KMS-11 (cell line): Measurements from ENCODE around the gene LRP6.

Source experiments
- H2AFZ ChIP-seq: fragments of 200-600 bp; sonication (generic); 2 replicates; pipeline ENCODE4 v1.6.1; 2016; ENCODE audit warnings: antibody characterized with exemption, mixed run types, low read depth
- H3K27ac ChIP-seq: fragments of 200-600 bp; sonication (generic); 2 replicates; pipeline ENCODE4 v1.6.1; 2016; ENCODE audit warnings: mild to moderate bottlenecking, mixed run types
- H3K27me3 ChIP-seq: fragments of 200-600 bp; sonication (generic); 2 replicates; pipeline ENCODE4 v1.6.1; 2017; ENCODE audit warnings: mild to moderate bottlenecking, low read depth, mixed run types, moderate library complexity; ENCODE audit not compliant: insufficient read depth
- H3K36me3 ChIP-seq: fragments of 200-600 bp; sonication (generic); 2 replicates; pipeline ENCODE4 v1.6.1; 2017; ENCODE audit warnings: mild to moderate bottlenecking, mixed run types; ENCODE audit not compliant: insufficient read depth
- H3K4me1 ChIP-seq: fragments of 200-600 bp; sonication (generic); 2 replicates; pipeline ENCODE4 v1.6.1; 2016; ENCODE audit warnings: mild to moderate bottlenecking, low read depth, mixed run types; ENCODE audit not compliant: poor library complexity, severe bottlenecking
- H3K4me2 ChIP-seq: fragments of 200-600 bp; sonication (generic); 2 replicates; pipeline ENCODE4 v1.7.0; 2016; ENCODE audit warnings: mild to moderate bottlenecking, mixed run types
- H3K4me3 ChIP-seq: fragments of 200-600 bp; sonication (generic); IDR thresholded peaks from 2 replicates; pipeline ENCODE4 v1.6.1; 2017; ENCODE audit warnings: low read depth, low read length, mixed read lengths; ENCODE audit not compliant: insufficient read depth
- H3K79me2 ChIP-seq: fragments of 200-600 bp; sonication (generic); 2 replicates; pipeline ENCODE4 v1.6.1; 2016; ENCODE audit warnings: low read depth, mixed run types; ENCODE audit not compliant: insufficient read depth
- H3K9ac ChIP-seq: fragments of 200-600 bp; sonication (generic); 2 replicates; pipeline ENCODE4 v1.6.1; 2016; ENCODE audit warnings: mild to moderate bottlenecking, mixed run types
- H4K20me1 ChIP-seq: fragments of 200-600 bp; sonication (generic); 2 replicates; pipeline ENCODE4 v1.6.1; 2016; ENCODE audit warnings: mild to moderate bottlenecking, mixed run types; ENCODE audit not compliant: insufficient read depth
- TF ChIP-seq, protein P1 (sequence below): fragments of 200-600 bp; sonication (generic); conservative IDR thresholded peaks from 2 replicates; pipeline ENCODE4 v1.6.1; 2017; ENCODE audit warnings: low read depth, mild to moderate bottlenecking, antibody characterized with exemption, low read length, moderate library complexity, mixed read lengths

LRP6 gene

DNA sequence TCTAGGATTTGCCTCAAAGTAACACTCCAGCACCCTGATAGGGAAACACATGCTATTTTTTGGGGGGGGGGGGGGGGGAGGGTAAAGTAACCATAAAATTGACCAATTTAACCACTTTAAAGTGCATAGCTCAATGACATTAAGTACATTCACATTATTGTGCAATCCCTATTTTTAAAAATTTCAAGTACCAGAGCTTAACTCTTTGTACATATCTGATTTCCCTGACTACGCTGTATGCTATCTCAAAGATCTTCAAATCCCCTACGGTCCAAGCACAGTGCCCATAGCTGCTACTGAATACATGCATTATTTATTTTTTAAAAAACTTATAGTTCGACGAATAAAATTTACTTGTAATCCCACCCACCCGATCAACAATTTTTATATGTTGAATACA, 133.1 kb downstream of the LRP6 start:
- H4K20me1 ChIP-seq, result no peaks in the 10 kb centered on the region
- no peaks in the 10 kb centered on the region for H3K4me1 ChIP-seq
- no peak overlapping the region for H3K9ac ChIP-seq
- no peaks in the 10 kb centered on the region for H3K27me3 ChIP-seq
- no peak overlapping the region for H3K4me3 ChIP-seq
- H3K36me3 ChIP-seq, result no peaks in the 10 kb centered on the region
- TF ChIP-seq, protein P1, sequence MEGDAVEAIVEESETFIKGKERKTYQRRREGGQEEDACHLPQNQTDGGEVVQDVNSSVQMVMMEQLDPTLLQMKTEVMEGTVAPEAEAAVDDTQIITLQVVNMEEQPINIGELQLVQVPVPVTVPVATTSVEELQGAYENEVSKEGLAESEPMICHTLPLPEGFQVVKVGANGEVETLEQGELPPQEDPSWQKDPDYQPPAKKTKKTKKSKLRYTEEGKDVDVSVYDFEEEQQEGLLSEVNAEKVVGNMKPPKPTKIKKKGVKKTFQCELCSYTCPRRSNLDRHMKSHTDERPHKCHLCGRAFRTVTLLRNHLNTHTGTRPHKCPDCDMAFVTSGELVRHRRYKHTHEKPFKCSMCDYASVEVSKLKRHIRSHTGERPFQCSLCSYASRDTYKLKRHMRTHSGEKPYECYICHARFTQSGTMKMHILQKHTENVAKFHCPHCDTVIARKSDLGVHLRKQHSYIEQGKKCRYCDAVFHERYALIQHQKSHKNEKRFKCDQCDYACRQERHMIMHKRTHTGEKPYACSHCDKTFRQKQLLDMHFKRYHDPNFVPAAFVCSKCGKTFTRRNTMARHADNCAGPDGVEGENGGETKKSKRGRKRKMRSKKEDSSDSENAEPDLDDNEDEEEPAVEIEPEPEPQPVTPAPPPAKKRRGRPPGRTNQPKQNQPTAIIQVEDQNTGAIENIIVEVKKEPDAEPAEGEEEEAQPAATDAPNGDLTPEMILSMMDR, result no peak
- no peak overlapping the region for H3K27ac ChIP-seq
- no peak overlapping the region for H3K4me2 ChIP-seq
- H2AFZ ChIP-seq, result no peak overlapping the region
- no peaks in the 10 kb centered on the region for H3K79me2 ChIP-seq

DNA sequence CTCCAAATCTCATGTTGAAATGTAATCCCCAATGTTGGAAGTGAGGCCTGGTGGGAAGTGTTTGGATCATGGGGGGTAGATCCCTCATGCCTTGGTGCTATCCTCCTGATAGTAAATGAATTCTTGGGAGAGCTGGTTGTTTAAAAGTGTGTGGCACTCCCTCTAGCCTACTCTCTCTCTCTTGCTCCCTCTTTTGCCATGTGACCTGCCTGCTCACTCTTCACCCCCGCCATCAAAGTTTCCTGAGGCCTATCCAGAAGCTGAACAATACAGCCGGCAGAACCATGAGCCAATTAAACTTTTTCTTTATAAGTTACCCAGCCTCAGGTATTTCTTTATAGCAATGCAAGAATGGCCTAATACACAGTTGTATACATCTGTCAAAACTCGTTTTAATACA, 133.6 kb downstream of the LRP6 start:
- Histone ChIP-seq H3K9ac (no peak overlapping the region), H4K20me1 (no peaks in the 10 kb centered on the region), H3K27me3 (no peaks in the 10 kb centered on the region), H3K27ac (no peak overlapping the region), H2AFZ (no peak overlapping the region), H3K79me2 (no peaks in the 10 kb centered on the region), H3K4me1 (no peaks in the 10 kb centered on the region), H3K4me3 (no peak overlapping the region), H3K36me3 (no peaks in the 10 kb centered on the region), H3K4me2 (no peak overlapping the region)
- TF ChIP-seq, protein P1, result no peak

DNA sequence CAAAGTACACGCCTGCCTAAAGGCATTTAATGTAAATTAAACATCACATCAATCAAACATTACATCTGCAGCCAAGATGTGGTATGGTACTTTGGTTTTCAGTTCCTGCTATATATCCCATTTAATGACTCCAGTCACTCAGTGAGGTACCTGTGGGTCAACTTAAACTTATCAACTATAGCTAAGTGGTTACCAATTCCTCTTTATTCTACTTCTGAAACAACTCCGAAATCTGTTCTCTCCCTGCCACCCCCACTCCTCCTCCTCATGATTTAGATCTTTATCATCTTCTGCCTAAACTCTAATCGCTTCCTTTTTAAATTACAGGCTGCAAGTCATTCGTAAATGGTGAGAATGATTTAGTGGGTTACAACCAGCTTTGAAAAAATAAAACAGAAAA, 138.2 kb downstream of the LRP6 start:
- no peaks in the 10 kb centered on the region for H3K4me1 ChIP-seq
- no peak overlapping the region for H3K27ac ChIP-seq
- no peak overlapping the region for H2AFZ ChIP-seq
- no peaks in the 10 kb centered on the region for H4K20me1 ChIP-seq
- H3K9ac ChIP-seq, result no peak overlapping the region
- TF ChIP-seq, protein P1, result no peak
- no peaks in the 10 kb centered on the region for H3K79me2 ChIP-seq
- H3K4me3 ChIP-seq, result no peak overlapping the region
- no peak overlapping the region for H3K4me2 ChIP-seq
- no peaks in the 10 kb centered on the region for H3K36me3 ChIP-seq
- H3K27me3 ChIP-seq, result no peaks in the 10 kb centered on the region

DNA sequence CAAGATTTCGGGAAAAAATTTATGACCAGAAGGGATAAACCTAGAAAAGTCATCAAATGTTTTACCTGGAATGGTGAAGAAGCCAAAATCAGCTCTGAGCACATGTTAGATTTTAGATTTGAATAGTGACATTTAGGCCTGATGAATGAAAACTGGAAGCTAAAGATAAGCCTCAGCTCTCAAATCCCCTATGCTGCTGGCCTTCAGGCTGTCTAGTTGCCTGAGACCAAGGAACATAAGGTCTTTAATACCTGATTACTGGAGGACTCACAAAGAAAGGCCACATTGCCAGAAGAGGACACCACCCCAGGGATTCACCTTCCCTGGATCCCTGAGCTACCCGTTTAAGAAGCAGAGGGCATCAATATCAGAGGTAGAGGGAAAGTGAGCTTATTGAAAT, 139.5 kb downstream of the LRP6 start:
- no peaks in the 10 kb centered on the region for H3K36me3 ChIP-seq
- H2AFZ ChIP-seq, result no peak overlapping the region
- H4K20me1 ChIP-seq, result no peaks in the 10 kb centered on the region
- no peak overlapping the region for H3K4me3 ChIP-seq
- H3K9ac ChIP-seq, result no peak overlapping the region
- H3K27me3 ChIP-seq, result no peaks in the 10 kb centered on the region
- TF ChIP-seq, protein P1, result no peak
- no peaks in the 10 kb centered on the region for H3K79me2 ChIP-seq
- no peaks in the 10 kb centered on the region for H3K4me1 ChIP-seq
- H3K27ac ChIP-seq, result no peak overlapping the region
- H3K4me2 ChIP-seq, result no peak overlapping the region

DNA sequence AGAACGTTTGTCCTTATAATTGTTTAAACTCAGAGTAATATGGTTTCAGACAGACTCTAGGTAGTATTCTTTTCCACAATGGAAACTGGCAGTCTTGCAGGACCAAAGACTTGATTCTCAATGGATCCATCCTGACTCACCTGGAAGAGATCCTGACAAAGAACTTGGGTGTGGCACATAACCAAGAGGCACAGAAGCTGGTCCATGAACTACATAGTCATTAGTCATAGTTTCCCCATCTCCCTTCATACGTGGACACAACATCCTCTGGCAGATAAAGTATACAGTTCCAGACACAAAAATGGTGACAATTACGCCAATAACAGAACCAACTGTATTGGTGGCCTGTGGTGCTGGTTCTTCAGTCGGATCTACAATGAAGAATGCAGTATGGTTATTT, 140.3 kb downstream of the LRP6 start:
- TF ChIP-seq, protein P1, result no peak
- H3K4me3 ChIP-seq, result no peak overlapping the region
- H3K27ac ChIP-seq, result no peak overlapping the region
- no peaks in the 10 kb centered on the region for H3K79me2 ChIP-seq
- no peak overlapping the region for H2AFZ ChIP-seq
- H3K27me3 ChIP-seq, result no peaks in the 10 kb centered on the region
- H3K4me2 ChIP-seq, result no peak overlapping the region
- no peaks in the 10 kb centered on the region for H4K20me1 ChIP-seq
- no peak overlapping the region for H3K9ac ChIP-seq
- no peaks in the 10 kb centered on the region for H3K4me1 ChIP-seq
- no peaks in the 10 kb centered on the region for H3K36me3 ChIP-seq
